ENCODE data around the gene ARHGEF9. TPM values are rescaled to one million over a fixed set of nuclear protein-coding genes. Genes with fewer than 3 reads are reported as not detected.

ARHGEF9 gene
- total RNA-seq, 1 donor from 2014 or later = 40.7 TPM

- Mint-ChIP-seq H3K9me3 (ENCODE audit: unreplicated experiment) (peaks cover 11% of the 10 kb centered on the region), H3K27me3 (ENCODE audit: unreplicated experiment) (no peaks in the 10 kb centered on the region), H3K4me3 (ENCODE audit: unreplicated experiment) (no peak overlapping the region), H3K36me3 (ENCODE audit: unreplicated experiment) (peaks cover 18% of the 10 kb centered on the region), H3K27ac (ENCODE audit: unreplicated experiment) (no peak overlapping the region), H3K4me1 (ENCODE audit: unreplicated experiment) (no peaks in the 10 kb centered on the region)
- no peak for DNase-seq (ENCODE audit: extremely low spot score, unreplicated experiment)
- TF ChIP-seq CTCF (IDR thresholded peaks at IDR 0.05) = no peak
These were observed 111.1 kb downstream of the ARHGEF9 start for GRCh38 chrX:63673896-63674295.

- H3K9me3 Mint-ChIP-seq (ENCODE audit: unreplicated experiment) = peaks cover 7% of the 10 kb centered on the region
- H3K36me3 Mint-ChIP-seq (ENCODE audit: unreplicated experiment) = peaks cover 20% of the 10 kb centered on the region
- no peak overlapping the region for H3K4me3 Mint-ChIP-seq (ENCODE audit: unreplicated experiment)
- no peaks in the 10 kb centered on the region for H3K4me1 Mint-ChIP-seq (ENCODE audit: unreplicated experiment)
- TF ChIP-seq CTCF (IDR thresholded peaks at IDR 0.05) = no peak
- DNase-seq (ENCODE audit: extremely low spot score, unreplicated experiment) = no peak
- H3K27me3 Mint-ChIP-seq (ENCODE audit: unreplicated experiment) = no peaks in the 10 kb centered on the region
- no peak overlapping the region for H3K27ac Mint-ChIP-seq (ENCODE audit: unreplicated experiment)
These were observed 120.3 kb downstream of the ARHGEF9 start for GRCh38 chrX:63664741-63665140.

GRCh38 chrX:63664083-63664482 is 120.9 kb downstream of the ARHGEF9 start:
- H3K4me3 Mint-ChIP-seq (ENCODE audit: unreplicated experiment) = no peak overlapping the region
- H3K27ac Mint-ChIP-seq (ENCODE audit: unreplicated experiment) = no peak overlapping the region
- H3K36me3 Mint-ChIP-seq (ENCODE audit: unreplicated experiment) = peaks cover 16% of the 10 kb centered on the region
- DNase-seq (ENCODE audit: extremely low spot score, unreplicated experiment) = no peak
- peaks cover 6% of the 10 kb centered on the region for H3K4me1 Mint-ChIP-seq (ENCODE audit: unreplicated experiment)
- no peak for TF ChIP-seq CTCF (IDR thresholded peaks at IDR 0.05)
- H3K9me3 Mint-ChIP-seq (ENCODE audit: unreplicated experiment) = peaks cover 1% of the 10 kb centered on the region
- no peaks in the 10 kb centered on the region for H3K27me3 Mint-ChIP-seq (ENCODE audit: unreplicated experiment)

- H3K9me3 Mint-ChIP-seq (ENCODE audit: unreplicated experiment) = no peaks in the 10 kb centered on the region
- H3K4me1 Mint-ChIP-seq (ENCODE audit: unreplicated experiment) = peaks cover 29% of the 10 kb centered on the region
- DNase-seq (ENCODE audit: extremely low spot score, unreplicated experiment) = no peak
- H3K27ac Mint-ChIP-seq (ENCODE audit: unreplicated experiment) = no peak overlapping the region
- H3K36me3 Mint-ChIP-seq (ENCODE audit: unreplicated experiment) = peaks cover 13% of the 10 kb centered on the region
- no peak overlapping the region for H3K4me3 Mint-ChIP-seq (ENCODE audit: unreplicated experiment)
- TF ChIP-seq CTCF (IDR thresholded peaks at IDR 0.05) = no peak
- H3K27me3 Mint-ChIP-seq (ENCODE audit: unreplicated experiment) = no peaks in the 10 kb centered on the region
These were observed 123.3 kb downstream of the ARHGEF9 start for GRCh38 chrX:63661676-63662075.

- Mint-ChIP-seq H3K27ac (ENCODE audit: unreplicated experiment) (peak overlapping the region; percentile 74), H3K36me3 (ENCODE audit: unreplicated experiment) (peaks cover 8% of the 10 kb centered on the region), H3K9me3 (ENCODE audit: unreplicated experiment) (peaks cover 5% of the 10 kb centered on the region), H3K4me3 (ENCODE audit: unreplicated experiment) (no peak overlapping the region), H3K4me1 (ENCODE audit: unreplicated experiment) (peaks cover 34% of the 10 kb centered on the region), H3K27me3 (ENCODE audit: unreplicated experiment) (no peaks in the 10 kb centered on the region)
- no peak for TF ChIP-seq CTCF (IDR thresholded peaks at IDR 0.05)
- DNase-seq (ENCODE audit: extremely low spot score, unreplicated experiment) = no peak
These were observed 126.1 kb downstream of the ARHGEF9 start for GRCh38 chrX:63658920-63659319.

Measured in osteocyte (in vitro differentiated cells).